K562 (cell line): Measurements from ENCODE around the gene ACOT9. TPM values are rescaled to one million over a fixed set of nuclear protein-coding genes. Genes with fewer than 3 reads are reported as not detected.

Experiments used
- ATAC-seq: fragments of 200-7000 bp; cut with Tn5 transposase; 3 replicates; pipeline ENCODE4 v1.9.1; 2020; ENCODE audit warnings: moderate library complexity
- BruUV-seq: library from RNA; stranded (reverse); fragments of 400-500 nt; replicated peaks from 2 replicates; lab custom pipeline; 2021; lab: Mats Ljungman, UMichigan
- CTCF ChIA-PET: fragments of 300-600 bp; formaldehyde crosslinking; extraction: SDS; loops from one replicate; lab custom pipeline; 2021; ENCODE audit warnings: low intra/inter-chr PET ratio; lab: Yijun Ruan, JAX
- POLR2A ChIA-PET: fragments of 300-600, 350-650 bp; sonication (Branson Sonifier 250); formaldehyde crosslinking; extraction: SDS; loops from one replicate; lab custom pipeline; 2021; ENCODE audit warnings: antibody characterized with exemption, inconsistent platforms; lab: Yijun Ruan, JAX
- DNase-seq, 4 experiments: peaks; one replicate each; pipeline versions ENCODE4 v3.0.0 to v3.0.0-alpha.2; 2011 to 2018; ENCODE audit warnings: low spot score in 3 of 4, mixed read lengths in 3 of 4; ENCODE audit errors: extremely low read depth in 1 of 4
- FAIRE-seq: peaks from 2 replicates; lab custom pipeline; 2011; peaks lifted over from hg19 to GRCh38; lab: Jason Lieb, UNC
- H2AFZ ChIP-seq: 2 replicates; pipeline ENCODE4 v1.6.0; 2011; ENCODE audit warnings: low read depth, low read length, control low read depth, inconsistent platforms
- H3K27ac ChIP-seq: fragments of 200-600 bp; 3 replicates; pipeline ENCODE4 v1.8.0; 2011; ENCODE audit warnings: low read depth, mild to moderate bottlenecking, control low read depth, inconsistent platforms, low read length, moderate library complexity, mixed read lengths; ENCODE audit errors: extremely low read depth
- H3K27me3 ChIP-seq, 2 experiments: fragments of 300-600 bp in 1 of 2; 2 replicates in 1 of 2; 3 replicates in 1 of 2; pipeline versions ENCODE4 v1.6.0 to v1.8.0; 2011; ENCODE audit warnings: inconsistent platforms in 2 of 2, low read length in 2 of 2, mild to moderate bottlenecking in 1 of 2, mixed read lengths in 1 of 2, moderate library complexity in 1 of 2; ENCODE audit not compliant: control insufficient read depth in 2 of 2, insufficient read depth in 2 of 2
- H3K36me3 ChIP-seq: fragments of 300-600 bp; 3 replicates; pipeline ENCODE4 v1.8.0; 2011; ENCODE audit warnings: mild to moderate bottlenecking, low read length, inconsistent platforms; ENCODE audit not compliant: control insufficient read depth, insufficient read depth
- H3K4me1 ChIP-seq, 2 experiments: fragments of 200-600 bp in 1 of 2; replicated peaks in 1 of 2; 2 replicates in 1 of 2; 3 replicates in 1 of 2; pipeline versions ENCODE4 v1.5.1 to v1.8.0; 2011; ENCODE audit warnings: inconsistent platforms in 2 of 2, low read length in 2 of 2, mild to moderate bottlenecking in 1 of 2, mixed read lengths in 1 of 2, moderate library complexity in 1 of 2; ENCODE audit not compliant: control insufficient read depth in 2 of 2, insufficient read depth in 2 of 2
- H3K4me2 ChIP-seq: 2 replicates; pipeline ENCODE4 v1.6.1; 2011; ENCODE audit warnings: low read length, control low read depth, inconsistent platforms, mixed read lengths; ENCODE audit not compliant: insufficient read depth
- H3K4me3 ChIP-seq: fragments of 200-600 bp; sonication (generic), shearing (Covaris generic); 2 replicates; pipeline ENCODE4 v1.5.1; 2016; ENCODE audit warnings: control low read depth, inconsistent platforms
- H3K79me2 ChIP-seq: fragments of 200-600 bp; 3 replicates; pipeline ENCODE4 v1.8.0; 2011; ENCODE audit warnings: low read length, inconsistent platforms; ENCODE audit not compliant: control insufficient read depth, insufficient read depth
- H3K9ac ChIP-seq, 2 experiments: 2 replicates each; pipeline versions ENCODE4 v1.6.0 to v1.6.1; 2011; ENCODE audit warnings: low read depth in 2 of 2, low read length in 2 of 2, control low read depth in 1 of 2, inconsistent platforms in 1 of 2, mild to moderate bottlenecking in 1 of 2, mixed read lengths in 1 of 2; ENCODE audit not compliant: insufficient read depth in 1 of 2
- H3K9me1 ChIP-seq: one replicate; pipeline ENCODE4 v1.6.0; 2011; ENCODE audit warnings: inconsistent platforms, mild to moderate bottlenecking, low read length, moderate library complexity; ENCODE audit not compliant: control insufficient read depth, insufficient read depth
- H3K9me3 ChIP-seq: replicated peaks from 2 replicates; pipeline ENCODE4 v1.5.1; 2011; ENCODE audit warnings: low read depth, low read length, inconsistent platforms; ENCODE audit not compliant: control insufficient read depth, insufficient read depth
- H4K20me1 ChIP-seq: replicated peaks from 2 replicates; pipeline ENCODE4 v1.6.1; 2011; ENCODE audit warnings: low read length, inconsistent platforms, mixed read lengths; ENCODE audit not compliant: control insufficient read depth, insufficient read depth
- ILK ChIP-seq: fragments of 450-650 bp; IDR thresholded peaks from 2 replicates; pipeline ENCODE4 v1.6.1; 2016; ENCODE audit warnings: missing genetic modification characterization, low read depth, mild to moderate bottlenecking, missing compliant biosample characterization, moderate library complexity, borderline replicate concordance
- RBBP5 ChIP-seq: fragments of 200-600 bp; sonication (generic); IDR thresholded peaks from 2 replicates; pipeline ENCODE4 v1.6.1; 2012; ENCODE audit warnings: borderline replicate concordance, mild to moderate bottlenecking, low read length, control low read depth, inconsistent platforms; ENCODE audit not compliant: insufficient read depth, poor library complexity, severe bottlenecking
- YY1 ChIP-seq, 3 experiments: IDR thresholded peaks; 2 replicates each; pipeline ENCODE4 v1.6.1; 2011; ENCODE audit warnings: low read length in 2 of 3, mild to moderate bottlenecking in 2 of 3, moderate library complexity in 2 of 3, borderline replicate concordance in 1 of 3, control low read depth in 1 of 3, low read depth in 1 of 3; ENCODE audit not compliant: insufficient read depth in 3 of 3, insufficient replicate concordance in 2 of 3, control insufficient read depth in 1 of 3, insufficient read length in 1 of 3; ENCODE audit errors: extremely low read depth in 1 of 3
- WGBS: fragments of 100-300 bp; shearing (Covaris generic); methylation state at CpG from one replicate; pipeline ENCODE4 v1.1.6; 2016; ENCODE audit warnings: low coverage, mixed read lengths; ENCODE audit not compliant: insufficient coverage; ENCODE audit errors: missing lambda C conversion rate; 5-methylcytosine and 5-hydroxymethylcytosine counted together
- in situ Hi-C: fragments of 300-500 bp; cut with MboI; formaldehyde crosslinking; loops from 4 replicates; pipeline ENCODE4 v1.15.0; 2018; ENCODE audit warnings: inconsistent platforms, mixed read lengths
- intact Hi-C: fragments of 100-400 bp; cut with micrococcal nuclease; formaldehyde crosslinking; loops from 2 replicates; pipeline ENCODE4 v1.14.2; 2022
- polyA plus RNA-seq, 8 experiments: library from polyadenylated mRNA; depleted of rRNA in 4 of 8; stranded (reverse) in 5 of 8; unstranded in 3 of 8; fragments of >200 nt; fragmentation: Nextera tagmentation in 2 of 8; fragmentation: Illumina TruSeq in 1 of 8; extraction: Ambion mirVana in 2 of 8; extraction: Trizol in 1 of 8; gene quantifications; 2 replicates each; pipeline versions ENCODE4 v1.2.1 to v1.2.3, GENCODE V29; 2011 to 2014; ENCODE audit warnings: inconsistent platforms in 1 of 8, missing spikeins in 1 of 8
- total RNA-seq, 7 experiments: library from RNA; depleted of rRNA in 6 of 7; stranded (reverse); fragments of >200 nt in 6 of 7; fragmentation: Illumina TruSeq in 2 of 7; extraction: Trizol in 2 of 7; gene quantifications; 2 replicates each; pipeline versions ENCODE4 v1.2.1 to v1.2.3, GENCODE V29; 2011 to 2021; ENCODE audit warnings: low replicate concordance in 1 of 7
- TF ChIP-seq, protein P1 (sequence below): sonication (generic); formaldehyde crosslinking; IDR thresholded peaks from 2 replicates; pipeline ENCODE4 v1.8.0; 2022; ENCODE audit warnings: missing genetic modification reagents, mild to moderate bottlenecking, borderline replicate concordance
- TF ChIP-seq, protein P2 (sequence below): fragments of 250-450 bp; sonication (Bioruptor Pico); IDR thresholded peaks from 2 replicates; pipeline ENCODE4 v1.8.0; 2022; ENCODE audit warnings: moderate library complexity, mild to moderate bottlenecking, inconsistent platforms
- TF ChIP-seq, protein P3 (sequence below): fragments of 450-650 bp; IDR thresholded peaks from 2 replicates; pipeline ENCODE4 v1.6.1; 2017; ENCODE audit warnings: antibody characterized with exemption
- TF ChIP-seq, protein P4 (sequence below): sonication (generic); formaldehyde crosslinking; IDR thresholded peaks from 2 replicates; pipeline ENCODE4 v1.9.0; 2022; ENCODE audit warnings: mild to moderate bottlenecking, missing genetic modification reagents
- TF ChIP-seq, protein P5 (sequence below), 2 experiments: IDR thresholded peaks; 2 replicates each; pipeline ENCODE4 v1.6.1; 2012; ENCODE audit warnings: improper control_type of control experiment in 2 of 2, low read depth in 2 of 2, low read length in 2 of 2, borderline replicate concordance in 1 of 2

Gene ACOT9
- total and polyA plus RNA-seq, 9 of the 15 experiments (the other 6 are each of a cell fraction or from before 2014, with no cell fraction given): 31.2 to 80.9 (median 45.3) TPM

DNA sequence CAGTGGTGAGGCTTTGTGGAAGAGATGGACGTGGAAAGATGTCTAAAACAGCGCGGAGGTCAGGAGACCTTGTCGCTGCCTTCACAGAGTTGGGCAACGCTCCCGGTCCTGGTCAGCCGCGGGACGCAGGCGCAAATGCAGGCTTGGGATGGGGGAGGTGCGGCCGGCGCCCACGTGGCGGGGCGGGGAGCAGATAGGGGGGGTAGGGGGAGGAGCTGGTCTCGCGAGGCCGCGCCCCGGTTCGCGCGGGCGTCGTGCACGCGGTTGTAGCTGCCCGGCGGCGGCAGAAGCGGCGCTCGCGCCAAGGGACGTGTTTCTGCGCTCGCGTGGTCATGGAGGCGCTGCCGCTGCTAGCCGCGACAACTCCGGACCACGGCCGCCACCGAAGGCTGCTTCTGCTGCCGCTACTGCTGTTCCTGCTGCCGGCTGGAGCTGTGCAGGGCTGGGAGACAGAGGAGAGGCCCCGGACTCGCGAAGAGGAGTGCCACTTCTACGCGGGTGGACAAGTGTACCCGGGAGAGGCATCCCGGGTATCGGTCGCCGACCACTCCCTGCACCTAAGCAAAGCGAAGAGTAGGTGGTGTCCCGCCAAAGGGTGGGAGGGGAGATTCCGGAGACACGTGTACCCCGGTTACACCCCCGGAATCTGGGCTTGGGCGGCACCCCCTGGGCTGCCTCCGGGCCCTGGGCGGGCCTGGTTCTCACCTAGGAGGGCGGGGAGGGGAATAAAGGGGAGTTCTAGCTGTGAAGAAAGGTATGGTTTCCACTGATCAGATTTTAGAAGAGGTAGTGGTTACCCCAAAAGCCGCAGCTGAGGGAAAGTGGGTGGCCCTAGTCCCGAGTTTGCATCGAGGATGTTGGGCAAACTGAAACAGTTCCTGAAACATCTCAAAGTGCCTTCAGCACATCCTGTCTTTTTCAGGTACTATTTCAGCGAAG lies 75.6 kb downstream of the ACOT9 start, which contains the start of gene PRDX4:
Gene PRDX4 (plus strand): TSS at position 255 of the 939 bp plus-strand sequence. CDS start 78 bp downstream, at position 333.
- H3K27ac ChIP-seq: peak within 1 kb of the TSS; percentile 86
- WGBS: 1% methylated on average over 32 of the region's 73 CpGs
- peaks cover 37% of the 10 kb centered on the region for H3K79me2 ChIP-seq
- ATAC-seq (peak; percentile 94), DNase-seq (peak; percentile 91 to 94 (median 93)), FAIRE-seq (peak; percentile 85)
- in situ Hi-C loops (no loop called here), intact Hi-C loops (no loop called here)
- H3K9ac ChIP-seq: peak within 1 kb of the TSS; percentile 86 to 100
- H2AFZ ChIP-seq: peak within 1 kb of the TSS; percentile 97
- no peaks in the 10 kb centered on the region for H3K9me1 ChIP-seq
- H3K27me3 ChIP-seq: no peaks in the 10 kb centered on the region
- H3K9me3 ChIP-seq: no peaks in the 10 kb centered on the region
- peak within 1 kb of the TSS; percentile 83 for H3K4me2 ChIP-seq
- ChIA-PET POLR2A (interaction anchor here (0.6 to 0.7 kb wide), 3 partner anchors 13 to 618 kb away, joined by 3 read pairs; no protein-coding TSS in a partner anchor), CTCF (no interaction called here)
- peaks cover 6 to 18% of the 10 kb centered on the region in 2 experiments; a peak in 4 of 5 replicates for H3K4me1 ChIP-seq
- H3K4me3 ChIP-seq: peak within 1 kb of the TSS; percentile 48
- H3K36me3 ChIP-seq: peaks cover 25% of the 10 kb centered on the region
- no peaks in the 10 kb centered on the region for H4K20me1 ChIP-seq
- no TSS peak for BruUV-seq
- TF ChIP-seq, protein P1, sequence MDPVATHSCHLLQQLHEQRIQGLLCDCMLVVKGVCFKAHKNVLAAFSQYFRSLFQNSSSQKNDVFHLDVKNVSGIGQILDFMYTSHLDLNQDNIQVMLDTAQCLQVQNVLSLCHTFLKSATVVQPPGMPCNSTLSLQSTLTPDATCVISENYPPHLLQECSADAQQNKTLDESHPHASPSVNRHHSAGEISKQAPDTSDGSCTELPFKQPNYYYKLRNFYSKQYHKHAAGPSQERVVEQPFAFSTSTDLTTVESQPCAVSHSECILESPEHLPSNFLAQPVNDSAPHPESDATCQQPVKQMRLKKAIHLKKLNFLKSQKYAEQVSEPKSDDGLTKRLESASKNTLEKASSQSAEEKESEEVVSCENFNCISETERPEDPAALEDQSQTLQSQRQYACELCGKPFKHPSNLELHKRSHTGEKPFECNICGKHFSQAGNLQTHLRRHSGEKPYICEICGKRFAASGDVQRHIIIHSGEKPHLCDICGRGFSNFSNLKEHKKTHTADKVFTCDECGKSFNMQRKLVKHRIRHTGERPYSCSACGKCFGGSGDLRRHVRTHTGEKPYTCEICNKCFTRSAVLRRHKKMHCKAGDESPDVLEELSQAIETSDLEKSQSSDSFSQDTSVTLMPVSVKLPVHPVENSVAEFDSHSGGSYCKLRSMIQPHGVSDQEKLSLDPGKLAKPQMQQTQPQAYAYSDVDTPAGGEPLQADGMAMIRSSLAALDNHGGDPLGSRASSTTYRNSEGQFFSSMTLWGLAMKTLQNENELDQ (CRISPR knock-in tag): no peak
- TF ChIP-seq, protein P2, sequence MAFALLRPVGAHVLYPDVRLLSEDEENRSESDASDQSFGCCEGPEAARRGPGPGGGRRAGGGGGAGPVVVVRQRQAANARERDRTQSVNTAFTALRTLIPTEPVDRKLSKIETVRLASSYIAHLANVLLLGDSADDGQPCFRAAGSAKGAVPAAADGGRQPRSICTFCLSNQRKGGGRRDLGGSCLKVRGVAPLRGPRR: no peak
- TF ChIP-seq ILK (tag) (no peak), YY1 (IDR thresholded peaks at IDR 0.05; ENCODE audit: borderline replicate concordance in 1 of 3, control insufficient read depth in 1 of 3, extremely low read depth in 1 of 3, insufficient read depth in 3 of 3, insufficient read length in 1 of 3, insufficient replicate concordance in 2 of 3, low read depth in 1 of 3, low read length in 2 of 3) (peak in 2 of 3 experiments; percentile 64 to 70), RBBP5 (peak; percentile 72)
- TF ChIP-seq, protein P3, sequence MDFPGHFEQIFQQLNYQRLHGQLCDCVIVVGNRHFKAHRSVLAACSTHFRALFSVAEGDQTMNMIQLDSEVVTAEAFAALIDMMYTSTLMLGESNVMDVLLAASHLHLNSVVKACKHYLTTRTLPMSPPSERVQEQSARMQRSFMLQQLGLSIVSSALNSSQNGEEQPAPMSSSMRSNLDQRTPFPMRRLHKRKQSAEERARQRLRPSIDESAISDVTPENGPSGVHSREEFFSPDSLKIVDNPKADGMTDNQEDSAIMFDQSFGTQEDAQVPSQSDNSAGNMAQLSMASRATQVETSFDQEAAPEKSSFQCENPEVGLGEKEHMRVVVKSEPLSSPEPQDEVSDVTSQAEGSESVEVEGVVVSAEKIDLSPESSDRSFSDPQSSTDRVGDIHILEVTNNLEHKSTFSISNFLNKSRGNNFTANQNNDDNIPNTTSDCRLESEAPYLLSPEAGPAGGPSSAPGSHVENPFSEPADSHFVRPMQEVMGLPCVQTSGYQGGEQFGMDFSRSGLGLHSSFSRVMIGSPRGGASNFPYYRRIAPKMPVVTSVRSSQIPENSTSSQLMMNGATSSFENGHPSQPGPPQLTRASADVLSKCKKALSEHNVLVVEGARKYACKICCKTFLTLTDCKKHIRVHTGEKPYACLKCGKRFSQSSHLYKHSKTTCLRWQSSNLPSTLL: no peak
- TF ChIP-seq, protein P4, sequence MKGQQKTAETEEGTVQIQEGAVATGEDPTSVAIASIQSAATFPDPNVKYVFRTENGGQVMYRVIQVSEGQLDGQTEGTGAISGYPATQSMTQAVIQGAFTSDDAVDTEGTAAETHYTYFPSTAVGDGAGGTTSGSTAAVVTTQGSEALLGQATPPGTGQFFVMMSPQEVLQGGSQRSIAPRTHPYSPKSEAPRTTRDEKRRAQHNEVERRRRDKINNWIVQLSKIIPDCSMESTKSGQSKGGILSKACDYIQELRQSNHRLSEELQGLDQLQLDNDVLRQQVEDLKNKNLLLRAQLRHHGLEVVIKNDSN (CRISPR knock-in tag): peak; percentile 86
- TF ChIP-seq, protein P5, sequence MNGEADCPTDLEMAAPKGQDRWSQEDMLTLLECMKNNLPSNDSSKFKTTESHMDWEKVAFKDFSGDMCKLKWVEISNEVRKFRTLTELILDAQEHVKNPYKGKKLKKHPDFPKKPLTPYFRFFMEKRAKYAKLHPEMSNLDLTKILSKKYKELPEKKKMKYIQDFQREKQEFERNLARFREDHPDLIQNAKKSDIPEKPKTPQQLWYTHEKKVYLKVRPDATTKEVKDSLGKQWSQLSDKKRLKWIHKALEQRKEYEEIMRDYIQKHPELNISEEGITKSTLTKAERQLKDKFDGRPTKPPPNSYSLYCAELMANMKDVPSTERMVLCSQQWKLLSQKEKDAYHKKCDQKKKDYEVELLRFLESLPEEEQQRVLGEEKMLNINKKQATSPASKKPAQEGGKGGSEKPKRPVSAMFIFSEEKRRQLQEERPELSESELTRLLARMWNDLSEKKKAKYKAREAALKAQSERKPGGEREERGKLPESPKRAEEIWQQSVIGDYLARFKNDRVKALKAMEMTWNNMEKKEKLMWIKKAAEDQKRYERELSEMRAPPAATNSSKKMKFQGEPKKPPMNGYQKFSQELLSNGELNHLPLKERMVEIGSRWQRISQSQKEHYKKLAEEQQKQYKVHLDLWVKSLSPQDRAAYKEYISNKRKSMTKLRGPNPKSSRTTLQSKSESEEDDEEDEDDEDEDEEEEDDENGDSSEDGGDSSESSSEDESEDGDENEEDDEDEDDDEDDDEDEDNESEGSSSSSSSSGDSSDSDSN (IDR thresholded peaks at IDR 0.05; ENCODE audit: borderline replicate concordance in 1 of 2, low read depth in 2 of 2, low read length in 2 of 2): 0 out of 4 replicates have a peak, but pooled peaks of 1 of the 2 experiments have one; percentile 21
